ENCODE data around the gene CSNK2A3.

Gene CSNK2A3

GRCh38 chr11:11395126-11395525, 42.1 kb upstream of the CSNK2A3 start:
- no peak for DNase-seq (ENCODE audit: low read depth)
- TF ChIP-seq CTCF (IDR thresholded peaks at IDR 0.05; ENCODE audit: control insufficient read depth, extremely low read depth, insufficient read depth): no peak
- no peak overlapping the region for H3K4me3 ChIP-seq (ENCODE audit: low read depth, low read length)

- no peak overlapping the region for H3K4me3 ChIP-seq (ENCODE audit: low read depth, low read length)
- no peak for DNase-seq (ENCODE audit: low read depth)
- TF ChIP-seq CTCF (IDR thresholded peaks at IDR 0.05; ENCODE audit: control insufficient read depth, extremely low read depth, insufficient read depth): no peak
Observed at GRCh38 chr11:11394241-11394640, 41.2 kb upstream of the CSNK2A3 start.

GRCh38 chr11:11391796-11392463, 38.9 kb upstream of the CSNK2A3 start:
- H3K4me3 ChIP-seq (ENCODE audit: low read depth, low read length): no peak overlapping the region
- no peak for TF ChIP-seq CTCF (IDR thresholded peaks at IDR 0.05; ENCODE audit: control insufficient read depth, extremely low read depth, insufficient read depth)
- DNase-seq (ENCODE audit: low read depth): no peak

GRCh38 chr11:11391169-11391568, 38.1 kb upstream of the CSNK2A3 start:
- no peak overlapping the region for H3K4me3 ChIP-seq (ENCODE audit: low read depth, low read length)
- no peak for DNase-seq (ENCODE audit: low read depth)
- no peak for TF ChIP-seq CTCF (IDR thresholded peaks at IDR 0.05; ENCODE audit: control insufficient read depth, extremely low read depth, insufficient read depth)

- no peak for DNase-seq (ENCODE audit: low read depth)
- H3K4me3 ChIP-seq (ENCODE audit: low read depth, low read length): no peak overlapping the region
- TF ChIP-seq CTCF (IDR thresholded peaks at IDR 0.05; ENCODE audit: control insufficient read depth, extremely low read depth, insufficient read depth): no peak
Observed at GRCh38 chr11:11390068-11390771, 37.2 kb upstream of the CSNK2A3 start.

- TF ChIP-seq CTCF (IDR thresholded peaks at IDR 0.05; ENCODE audit: control insufficient read depth, extremely low read depth, insufficient read depth): no peak
- H3K4me3 ChIP-seq (ENCODE audit: low read depth, low read length): no peak overlapping the region
- DNase-seq (ENCODE audit: low read depth): no peak
Observed at GRCh38 chr11:11389238-11389637, 36.2 kb upstream of the CSNK2A3 start.

Measured in LNCaP clone FGC (cell line).